OCI-LY3 (cell line): ENCODE results near the gene LHFPL2.

ENCODE experiments used
- CTCF ChIP-seq: fragments of 200-600, 300-600 bp; sonication (generic); IDR thresholded peaks from 2 replicates; pipeline ENCODE4 v1.5.1; 2014; ENCODE audit warnings: antibody characterized with exemption, low read length, low read depth
- EZH2phosphoT487 ChIP-seq: fragments of 200-600 bp; shearing (Covaris generic); IDR thresholded peaks from 2 replicates; pipeline ENCODE4 v1.6.1; 2018; ENCODE audit warnings: antibody characterized with exemption, mixed run types, low read depth

- no peak for TF ChIP-seq CTCF
- no peak for TF ChIP-seq EZH2phosphoT487
These were observed 12.5 kb upstream of the LHFPL2 start for GRCh38 chr5:78661044-78661443.
